GM12875 (cell line): ENCODE results near the gene BMPER.

Source experiments
- H3K4me3 ChIP-seq: one replicate; pipeline ENCODE4 v1.5.1; 2011; ENCODE audit warnings: low read depth, low read length, control low read depth
- TF ChIP-seq, protein P1 (sequence below): IDR thresholded peaks from 2 replicates; pipeline ENCODE4 v1.5.1; 2011; ENCODE audit warnings: low read depth, mild to moderate bottlenecking, control low read depth, inconsistent platforms, low read length, moderate library complexity, borderline replicate concordance; ENCODE audit not compliant: insufficient read depth

The BMPER gene

GRCh38 chr7:34177476-34177875 is 272.1 kb downstream of the BMPER start:
- H3K4me3 ChIP-seq: no peak overlapping the region
- TF ChIP-seq, protein P1, sequence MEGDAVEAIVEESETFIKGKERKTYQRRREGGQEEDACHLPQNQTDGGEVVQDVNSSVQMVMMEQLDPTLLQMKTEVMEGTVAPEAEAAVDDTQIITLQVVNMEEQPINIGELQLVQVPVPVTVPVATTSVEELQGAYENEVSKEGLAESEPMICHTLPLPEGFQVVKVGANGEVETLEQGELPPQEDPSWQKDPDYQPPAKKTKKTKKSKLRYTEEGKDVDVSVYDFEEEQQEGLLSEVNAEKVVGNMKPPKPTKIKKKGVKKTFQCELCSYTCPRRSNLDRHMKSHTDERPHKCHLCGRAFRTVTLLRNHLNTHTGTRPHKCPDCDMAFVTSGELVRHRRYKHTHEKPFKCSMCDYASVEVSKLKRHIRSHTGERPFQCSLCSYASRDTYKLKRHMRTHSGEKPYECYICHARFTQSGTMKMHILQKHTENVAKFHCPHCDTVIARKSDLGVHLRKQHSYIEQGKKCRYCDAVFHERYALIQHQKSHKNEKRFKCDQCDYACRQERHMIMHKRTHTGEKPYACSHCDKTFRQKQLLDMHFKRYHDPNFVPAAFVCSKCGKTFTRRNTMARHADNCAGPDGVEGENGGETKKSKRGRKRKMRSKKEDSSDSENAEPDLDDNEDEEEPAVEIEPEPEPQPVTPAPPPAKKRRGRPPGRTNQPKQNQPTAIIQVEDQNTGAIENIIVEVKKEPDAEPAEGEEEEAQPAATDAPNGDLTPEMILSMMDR: no peak

DNA sequence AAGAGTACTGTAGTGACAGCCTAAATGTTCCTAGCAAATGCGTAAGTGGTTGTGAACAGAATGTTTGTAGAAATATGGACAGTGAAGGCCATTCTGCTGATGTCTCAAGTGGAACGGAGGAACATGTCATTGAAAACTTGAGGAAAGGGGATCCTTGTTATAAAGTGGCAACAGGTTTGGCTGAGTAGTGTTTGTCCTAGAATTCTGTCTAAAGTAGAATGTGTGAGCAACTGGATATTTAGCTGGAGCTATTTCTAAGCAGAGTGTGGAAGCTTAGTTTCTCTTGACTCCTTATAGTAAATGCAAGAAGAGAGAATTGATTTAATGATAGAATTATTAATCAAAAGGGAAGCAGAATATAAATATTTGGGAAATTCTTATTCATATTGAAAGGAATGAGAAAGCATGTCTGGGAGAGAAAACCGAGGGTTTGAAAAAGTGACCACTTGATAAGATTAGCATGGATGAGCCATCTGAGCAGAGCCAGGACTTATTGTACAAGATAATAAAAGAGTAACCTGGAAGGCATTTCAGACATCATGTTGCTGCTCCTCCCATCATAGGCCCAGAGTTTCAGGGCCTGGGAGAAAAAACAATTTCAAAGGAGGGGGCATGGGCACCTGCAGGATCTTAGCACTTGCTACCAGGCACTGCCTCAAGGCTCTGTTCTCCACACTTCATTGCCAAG is 276.1 kb downstream of the BMPER start:
- H3K4me3 ChIP-seq: no peak overlapping the region
- TF ChIP-seq, protein P1: no peak

GRCh38 chr7:34184466-34184865 is 279.1 kb downstream of the BMPER start:
- TF ChIP-seq, protein P1: no peak
- H3K4me3 ChIP-seq: no peak overlapping the region

DNA sequence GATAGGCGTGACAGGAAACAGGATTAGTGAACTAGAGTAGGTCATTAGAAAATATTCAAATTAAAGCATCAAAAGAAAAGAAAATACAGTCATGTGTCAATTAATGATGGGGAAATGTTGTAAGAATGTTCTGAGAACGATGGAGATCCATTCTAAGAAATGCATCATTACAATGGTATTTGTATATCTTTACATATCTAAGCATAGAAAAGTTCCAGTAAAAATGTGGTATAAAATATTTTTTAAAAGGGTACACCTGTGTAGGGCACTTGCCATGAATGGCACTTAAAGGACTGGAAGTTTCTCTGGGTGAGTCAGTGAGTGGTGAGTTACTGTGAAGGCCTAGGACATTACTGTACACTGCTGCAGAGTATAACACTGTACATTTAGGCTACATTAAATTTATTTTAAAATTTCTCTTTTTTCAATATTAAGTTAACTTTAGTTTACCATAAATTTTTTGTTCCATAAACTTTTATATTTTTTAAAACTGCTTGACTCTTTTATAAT is 282.5 kb downstream of the BMPER start:
- TF ChIP-seq, protein P1: no peak

DNA sequence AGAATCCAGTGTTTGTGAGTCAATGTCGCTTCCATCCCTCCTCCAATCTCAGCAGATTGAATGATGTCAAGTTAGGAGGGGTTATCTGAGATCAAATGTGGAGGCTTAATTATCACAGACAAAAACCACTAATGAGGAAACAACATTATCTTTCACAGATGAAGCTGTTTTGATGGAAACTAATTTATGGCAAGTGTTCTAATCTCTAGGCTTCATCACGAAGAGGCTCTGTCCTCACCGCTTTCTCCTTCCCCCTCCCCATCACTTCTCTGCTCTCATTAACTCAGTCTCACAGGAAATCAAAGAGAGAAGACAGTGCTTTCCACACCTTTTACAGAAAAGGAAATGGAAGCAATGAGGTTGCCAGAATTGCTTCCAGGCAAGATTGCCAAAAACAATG is 283.7 kb downstream of the BMPER start:
- no peak overlapping the region for H3K4me3 ChIP-seq
- TF ChIP-seq, protein P1: no peak

More for the DNA sequence above, 282.5 kb downstream of the BMPER start:
- H3K4me3 ChIP-seq: no peak overlapping the region

DNA sequence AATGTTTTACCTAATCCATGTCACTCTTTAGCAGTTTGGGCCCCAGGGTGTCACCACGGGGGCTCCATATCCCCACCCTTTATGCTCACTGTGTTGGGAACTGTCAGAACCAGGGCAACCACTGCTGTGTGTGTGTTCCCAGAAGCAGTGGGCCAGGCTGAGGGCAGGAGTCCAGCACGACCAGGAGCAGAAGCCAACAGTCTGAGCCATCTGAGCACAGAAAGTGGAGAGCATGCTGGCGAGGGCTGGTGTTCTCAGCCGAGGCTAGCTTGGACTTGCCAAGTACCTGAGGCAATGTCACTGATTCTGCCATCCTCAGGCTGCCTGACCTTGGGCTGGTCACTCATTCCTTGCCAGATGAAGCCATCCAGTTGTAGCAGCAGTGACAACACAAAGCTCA is 285.0 kb downstream of the BMPER start:
- TF ChIP-seq, protein P1: no peak
- no peak overlapping the region for H3K4me3 ChIP-seq

DNA sequence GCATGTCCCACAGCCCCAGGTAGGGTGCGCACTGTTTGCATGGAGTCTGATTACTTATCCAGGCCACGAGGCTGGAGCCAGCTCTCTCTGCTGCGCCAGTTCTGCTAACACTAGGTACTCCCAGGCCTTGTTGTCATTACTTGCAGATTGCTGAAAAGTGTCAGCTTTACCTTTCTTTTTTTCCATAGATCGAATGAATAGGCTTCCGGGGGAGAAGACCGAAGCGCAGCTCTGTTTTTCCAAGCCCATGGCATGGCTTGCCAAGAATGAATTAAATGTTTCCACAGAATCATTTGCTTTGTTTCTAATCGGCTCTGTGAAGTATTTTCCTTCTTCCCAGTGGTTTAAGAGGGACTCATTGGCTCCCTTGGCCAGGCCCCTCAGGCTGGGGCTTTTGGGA is 285.8 kb downstream of the BMPER start:
- no peak overlapping the region for H3K4me3 ChIP-seq
- TF ChIP-seq, protein P1: no peak
